EH (cell line): ENCODE measurements around the gene ZNF749.

Experiments used
- DNase-seq: peaks from one replicate; pipeline ENCODE4 v3.0.0-alpha.2; 2015; ENCODE audit warnings: low read depth

ZNF749 gene

DNA sequence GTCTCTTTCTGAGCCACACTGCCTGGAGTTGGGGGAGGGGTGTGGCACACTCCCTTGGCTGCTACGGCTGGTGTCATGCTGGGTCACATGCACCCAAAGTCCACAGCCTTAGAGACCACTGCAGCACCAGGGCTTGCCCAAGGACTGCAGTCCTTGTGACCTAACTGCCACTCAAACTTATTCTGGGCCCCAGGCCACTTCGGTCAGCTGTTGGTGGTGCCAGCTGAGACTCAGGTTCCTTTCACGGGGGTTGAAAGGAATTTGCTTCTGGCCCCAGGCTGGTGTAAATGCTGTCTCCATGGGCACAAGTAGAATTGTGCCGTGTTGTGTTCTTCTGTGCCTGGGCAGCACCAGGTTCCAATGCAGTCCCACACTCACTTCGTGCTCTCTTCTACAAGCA, 31.4 kb downstream of the ZNF749 start:
- no peak for DNase-seq

DNA sequence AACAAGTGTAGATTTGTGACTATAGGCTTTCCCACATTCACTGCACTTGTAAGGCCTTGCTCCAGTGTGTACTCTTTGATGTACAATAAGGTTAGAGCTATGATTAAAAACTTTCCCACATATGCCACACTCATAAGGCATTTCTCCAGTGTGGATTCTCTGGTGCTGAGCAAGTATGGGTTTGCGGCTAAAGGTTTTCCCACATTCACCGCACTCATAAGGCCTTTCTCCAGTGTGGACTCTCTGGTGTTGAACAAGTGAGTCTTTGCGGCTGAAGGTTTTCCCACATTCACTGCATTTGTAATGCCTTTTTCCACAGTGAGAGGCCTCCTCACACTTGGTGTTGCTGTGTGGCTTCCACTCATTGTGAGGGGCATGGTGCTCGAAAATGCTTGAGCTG, 38.5 kb downstream of the ZNF749 start:
- DNase-seq, result no peak

DNA sequence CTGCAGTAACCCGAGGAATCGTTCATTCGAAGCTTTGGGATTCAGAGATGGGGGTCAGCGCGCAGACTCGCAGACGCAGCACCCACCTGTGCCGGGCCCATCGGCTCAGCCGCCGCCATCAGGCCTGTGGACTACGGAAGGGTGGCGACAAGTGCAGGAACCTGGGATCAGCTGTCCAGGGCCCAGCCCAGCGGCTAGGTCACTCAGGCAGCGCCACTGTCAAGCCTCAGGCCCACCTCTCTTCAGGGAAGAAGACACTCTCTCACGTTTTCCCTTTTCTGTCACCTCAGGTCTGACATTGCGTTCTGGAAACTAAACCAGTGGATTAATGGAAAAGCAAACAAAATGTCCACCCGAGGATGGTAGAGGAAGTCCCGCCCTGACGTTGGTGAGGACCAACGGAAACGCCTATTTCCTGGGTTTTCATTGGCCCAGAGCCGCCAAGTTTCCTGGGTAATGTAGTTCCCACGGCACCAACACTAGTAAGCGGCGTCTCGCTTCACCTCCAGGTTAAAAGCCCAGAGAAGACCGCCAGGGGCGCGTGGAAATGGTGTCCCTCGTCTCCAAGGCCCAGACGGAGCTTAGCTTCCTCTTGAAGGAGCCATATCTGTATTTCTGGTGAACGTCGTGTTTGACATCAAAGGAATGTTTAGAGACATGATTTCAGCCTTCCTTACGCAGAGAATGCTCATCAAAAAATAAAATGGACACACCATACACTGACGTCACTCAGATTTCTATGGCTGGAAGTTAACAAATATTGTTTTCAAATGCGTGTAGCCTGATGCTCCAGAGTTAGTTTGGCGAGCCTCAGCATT, 42.3 kb downstream of the ZNF749 start, which contains the start of gene ZNF772:
TSS of gene ZNF772 (minus strand) at position 376 of the 818 bp plus-strand sequence. CDS start at position 119, 257 bp downstream.
- peak; percentile 96 for DNase-seq

DNA sequence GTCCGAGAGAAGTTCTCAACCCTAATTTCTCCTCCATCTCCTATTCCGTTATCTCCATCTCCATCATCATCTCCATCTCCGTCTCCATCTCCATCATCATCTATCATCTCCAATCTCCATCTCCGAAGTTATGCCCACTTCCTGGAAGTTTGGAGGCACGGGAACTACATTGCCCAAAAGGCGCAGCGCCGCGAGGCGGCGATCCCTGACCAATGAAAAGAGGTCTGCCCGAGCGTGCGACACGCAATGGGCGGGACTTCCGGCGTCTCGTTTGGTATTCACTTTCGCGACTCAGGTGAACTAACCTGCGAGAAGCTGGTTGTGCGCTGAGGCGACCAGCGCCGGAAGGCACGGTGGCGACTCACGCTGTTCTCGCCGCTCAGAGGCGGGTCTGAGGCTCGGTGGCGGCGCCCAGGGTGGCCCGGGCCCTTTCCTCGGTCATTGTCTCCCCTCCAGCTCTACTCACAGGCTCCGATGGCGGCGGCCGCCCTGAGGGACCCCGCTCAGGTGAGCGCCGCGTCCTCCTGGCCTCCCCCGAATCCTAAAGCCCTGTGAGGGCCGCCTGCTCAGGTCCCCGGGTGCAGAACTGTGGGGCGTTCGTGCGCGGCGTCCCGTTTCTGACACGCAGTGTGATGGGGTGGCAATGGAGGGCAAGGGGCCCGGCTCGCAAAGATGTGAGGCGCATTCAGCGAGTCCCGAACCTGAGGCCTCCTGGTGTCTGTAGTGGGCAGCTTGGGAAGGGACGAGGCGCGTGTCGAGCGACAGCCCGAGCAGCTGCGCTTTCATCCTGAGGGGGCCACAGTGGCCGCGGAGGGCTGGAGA, 52.6 kb downstream of the ZNF749 start, which contains the start of gene ZNF419:
TSS of gene ZNF419 (plus strand) at position 274 of the 822 bp plus-strand sequence. CDS start at position 475, 201 bp downstream.
- DNase-seq, result peak; percentile 87

DNA sequence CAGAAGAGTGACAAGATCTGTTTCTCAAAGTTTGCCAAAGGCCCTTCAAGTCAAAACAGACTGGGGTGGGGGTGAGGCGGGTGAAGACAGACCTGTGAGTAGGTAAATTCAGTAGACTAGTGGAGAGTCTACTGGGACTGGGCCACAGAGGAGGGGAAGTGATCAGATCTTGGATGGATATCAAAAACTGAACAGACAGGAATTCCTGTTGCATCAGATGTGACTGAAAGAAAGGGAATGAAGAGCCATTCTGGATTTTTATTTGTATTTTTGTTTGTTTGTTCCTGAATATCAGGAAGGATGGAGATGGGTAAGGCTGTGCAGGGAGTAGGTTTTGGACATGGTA, 53.1 kb downstream of the ZNF749 start:
- peak; percentile 36 for DNase-seq
